Limb (tissue), 2 donors: Measurements from ENCODE around the gene SQSTM1.

Source experiments
- DNase-seq, 2 donors: peaks; one replicate each; pipeline ENCODE4 v3.0.0-alpha.2; 2016; ENCODE audit errors: extremely low spot score in 2 of 2

SQSTM1 gene

GRCh38 chr5:179872055-179872827 lies 51.5 kb downstream of the SQSTM1 start:
- no peak for DNase-seq

- no peak for DNase-seq
Measured at GRCh38 chr5:179872828-179873575, 52.3 kb downstream of the SQSTM1 start.

- no peak for DNase-seq
Measured at GRCh38 chr5:179873588-179874110, 52.9 kb downstream of the SQSTM1 start.

GRCh38 chr5:179874136-179874535 lies 53.4 kb downstream of the SQSTM1 start:
- no peak for DNase-seq

GRCh38 chr5:179874536-179875292 lies 54.0 kb downstream of the SQSTM1 start:
- peak in 1 of 2 donors; percentile 20 for DNase-seq

- no peak for DNase-seq
Measured at GRCh38 chr5:179875741-179876609, 55.3 kb downstream of the SQSTM1 start.

- no peak for DNase-seq
Measured at GRCh38 chr5:179876610-179876952, 55.9 kb downstream of the SQSTM1 start.

- no peak for DNase-seq
Measured at GRCh38 chr5:179878222-179879002, 57.7 kb downstream of the SQSTM1 start.

- DNase-seq = no peak
Measured at GRCh38 chr5:179879003-179879689, 58.4 kb downstream of the SQSTM1 start.

GRCh38 chr5:179879690-179880010 lies 58.9 kb downstream of the SQSTM1 start:
- no peak for DNase-seq

GRCh38 chr5:179880066-179880650 lies 59.5 kb downstream of the SQSTM1 start:
- no peak for DNase-seq

GRCh38 chr5:179880848-179881590 lies 60.3 kb downstream of the SQSTM1 start:
- no peak for DNase-seq

GRCh38 chr5:179882338-179882737 lies 61.6 kb downstream of the SQSTM1 start:
- no peak for DNase-seq

- no peak for DNase-seq
Measured at GRCh38 chr5:179883163-179883562, 62.5 kb downstream of the SQSTM1 start.

- DNase-seq = no peak
Measured at GRCh38 chr5:179885491-179886090, 64.9 kb downstream of the SQSTM1 start.

GRCh38 chr5:179886190-179886911 lies 65.6 kb downstream of the SQSTM1 start:
- no peak for DNase-seq

GRCh38 chr5:179887095-179887494 lies 66.4 kb downstream of the SQSTM1 start:
- no peak for DNase-seq
